Measurements from ENCODE around the gene MAFF.

Gene MAFF

DNA sequence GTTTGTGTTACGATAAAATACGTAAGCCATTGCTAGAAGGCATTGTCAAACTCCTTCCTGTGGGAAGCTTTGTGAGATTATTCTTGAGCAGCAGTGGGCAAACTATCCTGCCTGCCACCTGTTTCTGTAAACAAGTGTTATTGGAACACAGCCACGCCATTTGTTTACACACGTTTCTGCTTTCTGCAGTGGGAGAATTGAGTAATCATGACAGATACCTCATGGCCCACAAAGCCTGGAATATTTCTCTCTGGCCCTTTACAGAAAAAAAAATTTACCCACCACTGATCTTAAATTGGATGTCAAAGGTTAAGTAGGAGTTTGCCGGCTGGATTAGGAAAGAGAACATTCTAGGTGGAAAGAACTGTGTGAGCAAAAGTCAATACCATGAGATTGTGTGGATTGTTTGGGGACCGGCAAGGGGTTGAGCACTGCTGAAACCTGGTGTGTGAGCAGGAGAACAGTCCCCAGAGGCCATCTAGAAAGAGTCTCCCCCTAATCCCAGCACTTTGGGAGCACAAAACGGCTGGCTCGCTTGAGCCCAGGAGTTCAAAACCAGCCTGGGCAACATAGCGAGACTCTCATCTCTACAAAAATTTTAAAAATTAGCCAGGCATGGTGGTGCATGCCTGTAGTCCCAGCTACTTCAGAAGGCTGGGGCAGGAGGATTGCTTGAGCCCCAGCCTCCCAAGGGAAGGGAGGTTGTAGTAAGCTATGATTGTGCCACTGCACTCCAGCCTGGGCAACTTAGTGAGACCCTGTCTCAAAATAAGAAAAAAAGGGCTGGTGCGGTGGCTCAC is 14.2 kb upstream of the MAFF start:
- peaks cover 3% of the 10 kb centered on the region for H3K4me1 Mint-ChIP-seq (ENCODE audit: low read depth)
- H3K4me3 Mint-ChIP-seq = no peak overlapping the region
- DNase-seq (ENCODE audit: low spot score) = no peak
- H3K9me3 Mint-ChIP-seq = no peaks in the 10 kb centered on the region
- no peaks in the 10 kb centered on the region for H3K36me3 Mint-ChIP-seq (ENCODE audit: low read depth)
- peaks cover 10% of the 10 kb centered on the region for H3K27me3 Mint-ChIP-seq (ENCODE audit: low read depth)
- H3K27ac Mint-ChIP-seq = no peak overlapping the region

DNA sequence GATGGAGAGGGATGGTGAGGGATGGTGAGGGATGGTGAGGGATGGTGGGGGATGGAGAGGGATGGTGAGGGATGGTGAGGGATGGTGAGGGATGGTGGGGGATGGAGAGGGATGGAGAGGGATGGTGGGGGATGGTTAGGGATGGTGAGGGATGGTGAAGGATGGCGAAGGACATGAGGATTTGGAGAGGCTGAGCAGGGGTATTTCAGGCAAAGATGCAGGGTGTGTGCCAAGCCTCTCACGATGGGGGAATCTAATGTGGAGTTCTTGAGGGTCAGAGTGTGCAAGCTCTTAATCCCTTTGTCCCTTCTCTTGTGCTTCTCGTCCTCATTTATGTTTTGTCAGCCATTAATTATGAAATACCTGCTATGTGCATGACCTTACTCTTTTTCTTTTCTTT is 12.7 kb upstream of the MAFF start:
- Mint-ChIP-seq H3K36me3 (ENCODE audit: low read depth) (no peaks in the 10 kb centered on the region), H3K9me3 (no peaks in the 10 kb centered on the region), H3K4me3 (no peak overlapping the region), H3K27ac (no peak overlapping the region), H3K4me1 (ENCODE audit: low read depth) (no peaks in the 10 kb centered on the region), H3K27me3 (ENCODE audit: low read depth) (peaks cover 10% of the 10 kb centered on the region)
- no peak for DNase-seq (ENCODE audit: low spot score)

DNA sequence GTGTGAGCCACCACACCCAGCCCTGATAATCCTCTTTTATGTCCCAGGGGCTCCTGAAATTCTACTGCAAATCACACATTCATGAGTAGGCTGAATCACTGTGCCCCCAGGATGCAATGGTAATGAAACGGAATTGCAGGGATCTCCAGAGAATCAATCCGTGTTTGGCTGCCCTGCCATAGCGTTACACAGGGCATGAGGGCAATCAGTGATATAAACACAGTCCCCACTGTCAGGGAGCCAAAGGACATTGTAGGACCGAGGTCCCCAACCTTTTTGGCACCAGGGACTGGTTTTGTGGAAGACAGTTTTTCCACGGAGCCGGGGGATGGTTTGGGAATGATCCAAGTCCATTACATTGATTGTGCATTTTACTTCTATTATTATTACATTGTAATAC is 11.2 kb upstream of the MAFF start:
- Mint-ChIP-seq H3K27ac (no peak overlapping the region), H3K36me3 (ENCODE audit: low read depth) (no peaks in the 10 kb centered on the region), H3K27me3 (ENCODE audit: low read depth) (peaks cover 15% of the 10 kb centered on the region), H3K9me3 (no peaks in the 10 kb centered on the region), H3K4me3 (no peak overlapping the region), H3K4me1 (ENCODE audit: low read depth) (peaks cover 6% of the 10 kb centered on the region)
- no peak for DNase-seq (ENCODE audit: low spot score)

DNA sequence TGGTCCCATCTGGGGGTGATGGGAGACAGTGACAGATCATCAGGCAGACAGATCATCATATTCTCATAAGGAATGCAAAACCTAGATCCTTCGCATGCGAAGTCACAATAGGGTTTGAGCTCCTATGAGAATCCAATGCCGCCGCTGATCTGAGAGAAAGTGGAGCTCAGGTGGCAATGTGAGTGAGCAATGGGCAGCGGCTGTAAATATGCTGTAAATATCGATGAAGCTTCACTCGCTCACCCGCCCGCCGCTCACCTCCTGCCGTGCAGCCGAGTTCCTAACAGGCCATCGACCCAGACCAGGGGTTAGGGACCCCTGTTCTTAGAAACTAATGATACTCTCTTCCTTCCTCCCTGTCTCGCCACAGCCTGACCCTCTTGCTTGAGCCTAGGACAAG is 10.7 kb upstream of the MAFF start:
- H3K36me3 Mint-ChIP-seq (ENCODE audit: low read depth) = no peaks in the 10 kb centered on the region
- no peak overlapping the region for H3K4me3 Mint-ChIP-seq
- H3K4me1 Mint-ChIP-seq (ENCODE audit: low read depth) = peaks cover 6% of the 10 kb centered on the region
- H3K27ac Mint-ChIP-seq = no peak overlapping the region
- H3K27me3 Mint-ChIP-seq (ENCODE audit: low read depth) = peaks cover 15% of the 10 kb centered on the region
- no peaks in the 10 kb centered on the region for H3K9me3 Mint-ChIP-seq
- no peak for DNase-seq (ENCODE audit: low spot score)

DNA sequence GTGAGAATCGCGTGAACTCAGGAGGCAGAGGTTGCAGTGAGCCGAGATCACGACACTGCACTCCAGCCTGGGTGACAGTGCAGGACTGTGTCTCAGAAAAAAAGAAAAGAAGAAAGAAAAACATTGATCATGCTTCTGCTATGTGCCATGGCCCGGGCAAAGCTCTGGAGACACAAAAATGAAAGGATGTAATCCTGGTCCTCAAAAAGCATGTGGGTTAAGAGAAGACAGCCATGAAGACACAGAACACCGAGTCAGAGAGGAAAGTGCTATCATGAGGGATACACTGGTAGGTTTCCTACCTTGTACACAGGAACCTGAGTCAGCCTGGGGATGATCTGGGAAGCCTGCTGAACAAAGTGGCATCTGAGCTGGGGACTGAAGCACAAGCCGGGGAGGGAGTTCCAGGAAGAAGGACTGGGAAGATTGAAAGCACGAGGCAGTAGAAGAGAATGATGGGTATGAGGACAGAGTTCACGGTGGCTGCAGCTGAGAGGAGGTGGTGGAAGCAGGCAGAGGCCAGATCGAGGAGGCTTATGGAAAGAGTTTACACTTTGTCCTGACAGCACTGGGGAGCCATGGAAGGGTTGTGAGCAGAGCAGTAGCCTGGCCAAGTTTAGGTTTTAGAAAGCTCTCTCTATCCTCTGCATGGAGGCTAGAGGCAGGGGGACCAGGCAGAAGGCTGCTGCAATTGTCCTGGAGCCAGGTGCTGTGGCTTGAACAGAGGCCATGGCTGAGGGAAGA is 9.9 kb upstream of the MAFF start:
- no peak overlapping the region for H3K27ac Mint-ChIP-seq
- no peak overlapping the region for H3K4me3 Mint-ChIP-seq
- no peak for DNase-seq (ENCODE audit: low spot score)
- H3K36me3 Mint-ChIP-seq (ENCODE audit: low read depth) = no peaks in the 10 kb centered on the region
- peaks cover 13% of the 10 kb centered on the region for H3K27me3 Mint-ChIP-seq (ENCODE audit: low read depth)
- no peaks in the 10 kb centered on the region for H3K9me3 Mint-ChIP-seq
- H3K4me1 Mint-ChIP-seq (ENCODE audit: low read depth) = peaks cover 6% of the 10 kb centered on the region

DNA sequence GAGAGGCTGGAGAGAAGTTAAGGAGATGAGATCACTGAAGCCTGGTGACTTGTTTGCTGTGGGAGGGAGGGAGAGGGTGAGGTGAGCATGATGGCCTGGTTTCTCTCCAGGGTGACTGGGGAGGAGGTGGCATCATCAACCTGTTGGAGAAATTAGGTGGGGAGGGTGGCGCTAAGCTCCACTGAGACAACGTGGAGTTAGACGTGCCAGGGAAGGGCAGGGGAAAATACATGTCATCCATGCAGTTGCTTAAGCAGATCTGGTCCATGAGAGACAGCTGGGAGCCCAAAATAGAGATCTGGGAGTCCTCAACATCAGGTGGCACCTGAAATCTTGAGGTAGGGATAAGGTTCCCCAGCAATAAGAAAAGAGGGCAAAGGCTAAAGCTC is 9.3 kb upstream of the MAFF start:
- DNase-seq (ENCODE audit: low spot score) = no peak
- H3K9me3 Mint-ChIP-seq = no peaks in the 10 kb centered on the region
- no peak overlapping the region for H3K27ac Mint-ChIP-seq
- H3K36me3 Mint-ChIP-seq (ENCODE audit: low read depth) = no peaks in the 10 kb centered on the region
- H3K4me3 Mint-ChIP-seq = no peak overlapping the region
- H3K4me1 Mint-ChIP-seq (ENCODE audit: low read depth) = peaks cover 6% of the 10 kb centered on the region
- H3K27me3 Mint-ChIP-seq (ENCODE audit: low read depth) = peaks cover 13% of the 10 kb centered on the region

DNA sequence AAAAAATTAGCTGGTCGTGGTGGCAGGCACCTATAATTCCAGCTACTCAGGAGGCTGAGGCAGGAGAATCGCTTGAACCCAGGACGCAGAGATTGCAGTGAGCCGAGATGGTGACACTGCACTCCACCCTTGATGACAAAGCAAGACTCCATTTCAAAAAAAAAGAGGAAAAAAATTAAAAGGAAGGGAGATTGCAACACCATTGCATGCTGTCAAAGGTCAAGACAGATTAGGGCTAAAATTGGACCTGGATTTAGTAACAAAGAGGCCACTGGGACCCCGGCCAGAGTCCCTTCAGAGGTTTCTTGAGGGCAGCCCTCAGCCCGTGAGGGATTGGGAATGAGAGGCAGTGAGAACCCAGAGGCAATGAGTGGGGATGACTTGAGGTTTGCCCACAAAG is 8.2 kb upstream of the MAFF start:
- Mint-ChIP-seq H3K4me3 (no peak overlapping the region), H3K9me3 (no peaks in the 10 kb centered on the region), H3K4me1 (ENCODE audit: low read depth) (peaks cover 6% of the 10 kb centered on the region), H3K27ac (no peak overlapping the region), H3K36me3 (ENCODE audit: low read depth) (no peaks in the 10 kb centered on the region), H3K27me3 (ENCODE audit: low read depth) (peaks cover 11% of the 10 kb centered on the region)
- no peak for DNase-seq (ENCODE audit: low spot score)

DNA sequence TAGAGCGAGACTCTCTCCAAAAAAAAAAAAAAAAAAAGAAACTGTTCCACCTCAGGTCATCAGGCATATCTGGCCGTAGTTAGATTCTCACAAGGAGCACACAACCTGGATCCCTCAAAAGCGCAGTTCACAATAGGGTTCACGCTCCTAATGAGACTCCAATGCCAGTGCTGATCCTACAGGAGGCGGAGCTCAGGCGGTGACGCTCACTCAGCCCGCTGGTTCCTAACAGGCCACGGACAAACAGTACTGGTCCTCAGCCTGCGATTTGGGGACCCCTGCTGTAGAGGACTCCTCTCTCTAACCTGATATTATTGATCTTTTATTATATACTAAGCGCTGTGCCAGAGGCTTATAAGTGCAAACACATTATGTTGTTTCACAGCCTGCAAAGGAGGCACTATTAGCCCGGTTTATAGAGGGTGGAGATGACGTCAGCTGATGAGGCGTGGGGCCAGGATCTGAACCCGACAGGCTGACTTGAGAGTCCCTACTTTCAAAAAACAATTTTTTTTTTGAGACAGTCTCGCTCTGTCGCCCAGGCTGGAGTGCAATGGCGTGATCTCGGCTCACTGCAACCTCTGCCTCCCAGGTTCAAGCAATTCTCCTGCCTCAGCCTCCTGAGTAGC is 4.9 kb upstream of the MAFF start:
- Mint-ChIP-seq H3K4me1 (ENCODE audit: low read depth) (peaks cover 16% of the 10 kb centered on the region), H3K9me3 (no peaks in the 10 kb centered on the region), H3K36me3 (ENCODE audit: low read depth) (no peaks in the 10 kb centered on the region), H3K27ac (no peak overlapping the region), H3K27me3 (ENCODE audit: low read depth) (peaks cover 6% of the 10 kb centered on the region), H3K4me3 (no peak overlapping the region)
- no peak for DNase-seq (ENCODE audit: low spot score)

DNA sequence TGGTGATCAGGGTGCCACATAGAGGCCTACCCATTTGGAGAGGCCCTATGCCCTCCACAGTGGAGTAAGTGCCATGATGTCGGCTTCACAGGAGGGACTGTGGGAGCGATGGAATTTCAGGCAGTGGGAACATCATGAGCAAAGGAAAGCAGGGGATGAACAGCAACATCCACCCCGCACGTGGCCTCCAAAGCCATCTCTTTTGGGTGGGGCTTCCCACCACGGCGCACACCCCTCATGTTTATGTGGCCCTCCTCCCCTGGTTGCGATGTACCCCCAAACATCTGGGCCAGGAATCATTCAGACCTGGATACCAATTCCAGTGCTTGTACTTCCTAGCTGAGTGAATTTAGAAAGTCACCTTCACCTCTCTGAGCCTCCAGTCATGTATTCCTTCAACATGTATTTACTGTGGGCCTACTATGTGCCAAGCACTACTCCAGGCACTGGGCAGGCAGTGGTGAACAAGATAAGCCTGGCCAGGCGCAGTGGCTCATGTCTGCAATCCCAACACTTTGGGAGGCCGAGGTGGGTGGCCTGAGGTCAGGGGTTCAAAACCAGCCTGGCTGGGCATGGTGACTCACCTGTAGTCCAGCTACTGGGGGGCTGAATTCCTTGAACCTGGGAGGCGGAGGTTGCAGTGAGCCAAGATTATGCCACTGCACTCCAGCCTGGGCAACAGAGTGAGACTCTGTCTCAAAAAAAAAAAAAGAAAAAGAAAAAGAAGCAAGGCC is 1.8 kb upstream of the MAFF start:
- H3K4me3 Mint-ChIP-seq = no peak overlapping the region
- H3K36me3 Mint-ChIP-seq (ENCODE audit: low read depth) = no peaks in the 10 kb centered on the region
- H3K4me1 Mint-ChIP-seq (ENCODE audit: low read depth) = peaks cover 27% of the 10 kb centered on the region
- H3K27ac Mint-ChIP-seq = no peak overlapping the region
- no peaks in the 10 kb centered on the region for H3K9me3 Mint-ChIP-seq
- H3K27me3 Mint-ChIP-seq (ENCODE audit: low read depth) = no peaks in the 10 kb centered on the region
- no peak for DNase-seq (ENCODE audit: low spot score)

DNA sequence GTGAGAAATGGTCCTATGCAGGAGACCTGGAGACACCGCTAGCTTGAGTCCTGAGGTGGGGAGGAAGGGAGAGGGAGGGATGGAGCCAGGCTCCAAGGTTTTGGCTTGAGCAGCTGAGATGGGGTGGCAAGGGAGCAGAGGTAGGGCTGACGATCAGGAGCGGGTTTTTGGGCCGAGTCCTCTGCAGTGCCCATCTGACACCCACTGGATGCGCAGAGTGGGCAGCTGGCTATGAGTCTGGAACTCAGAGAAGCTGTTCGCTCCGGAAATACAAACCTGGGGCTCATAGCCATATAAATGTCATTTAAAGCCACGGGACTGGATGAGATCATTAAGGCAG is 453 bp upstream of the MAFF start:
- Mint-ChIP-seq H3K4me3 (peak overlapping the region; percentile 74), H3K27ac (peak overlapping the region; percentile 87), H3K36me3 (ENCODE audit: low read depth) (no peaks in the 10 kb centered on the region), H3K27me3 (ENCODE audit: low read depth) (no peaks in the 10 kb centered on the region), H3K4me1 (ENCODE audit: low read depth) (peaks cover 27% of the 10 kb centered on the region), H3K9me3 (no peaks in the 10 kb centered on the region)
- DNase-seq (ENCODE audit: low spot score) = no peak

DNA sequence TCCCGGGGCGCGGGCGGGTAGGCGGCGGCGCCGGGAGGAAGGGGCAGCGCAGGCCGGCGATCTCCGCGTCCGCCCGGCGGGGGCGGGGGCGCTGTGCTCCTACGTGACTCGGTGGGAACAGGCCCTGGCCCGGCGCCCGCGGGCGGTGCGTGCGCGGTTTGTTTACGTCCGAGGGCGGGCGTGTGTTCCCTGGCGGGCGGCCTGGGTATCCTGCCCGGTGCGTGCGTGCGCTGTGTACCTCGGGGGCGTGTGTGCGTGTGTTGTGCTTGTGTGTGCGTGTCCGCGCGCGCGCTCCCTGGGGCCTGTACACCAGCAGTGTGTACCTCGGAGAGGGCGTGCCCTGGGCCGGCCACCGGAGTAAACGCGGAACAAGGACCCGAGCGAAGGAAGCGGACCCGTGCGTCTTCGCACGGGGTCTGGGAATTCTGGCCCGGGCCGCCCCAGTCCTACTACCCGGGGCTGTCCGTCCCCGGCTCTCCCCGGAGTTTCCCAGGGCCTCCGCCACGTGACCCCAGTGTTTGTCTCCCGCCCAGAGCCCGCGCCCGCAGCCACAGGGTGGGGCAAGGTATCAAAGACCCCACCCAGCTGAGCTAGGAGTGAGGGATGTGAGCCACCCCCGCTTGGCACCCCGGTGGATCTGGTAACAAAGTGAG is 769 bp downstream of the MAFF start:
- DNase-seq (ENCODE audit: low spot score) = peak; percentile 73
- H3K27me3 Mint-ChIP-seq (ENCODE audit: low read depth) = no peaks in the 10 kb centered on the region

DNA sequence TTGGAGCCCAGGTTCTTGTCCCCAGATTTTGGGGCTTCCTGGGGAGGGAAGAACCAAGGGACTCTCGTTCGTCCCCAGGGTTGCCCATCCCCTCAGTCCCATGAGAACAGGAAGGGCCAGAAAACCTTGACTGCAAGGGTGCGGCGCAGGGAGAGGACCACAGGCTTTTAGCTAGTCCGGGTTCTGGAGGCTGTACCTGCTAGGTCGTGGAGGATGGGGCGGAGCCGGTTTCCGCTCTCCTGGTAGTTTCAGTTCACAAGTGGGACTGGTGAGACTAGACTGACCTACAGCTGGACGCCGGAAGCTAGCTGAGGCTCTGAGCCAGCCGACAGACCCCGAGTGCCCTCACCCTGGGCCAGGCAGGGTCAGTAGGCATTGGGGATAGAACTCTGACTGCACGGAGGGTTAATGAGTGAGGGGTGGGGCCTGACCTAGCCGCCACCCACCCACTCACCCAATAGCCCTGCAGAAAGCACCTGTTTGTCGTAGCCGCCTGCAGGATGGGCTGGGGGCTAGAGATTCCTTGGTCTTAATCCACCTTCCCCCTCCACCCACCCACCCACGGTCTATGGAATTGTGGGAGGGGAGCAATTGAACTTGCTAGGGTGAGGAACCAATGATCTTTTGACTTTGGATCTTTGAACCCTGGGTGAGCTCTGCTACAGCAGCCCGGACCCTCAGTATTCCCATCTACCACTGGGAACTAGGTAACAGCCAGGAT is 1.5 kb downstream of the MAFF start:
- peak; percentile 28 for DNase-seq (ENCODE audit: low spot score)
- Mint-ChIP-seq H3K9me3 (no peaks in the 10 kb centered on the region), H3K36me3 (ENCODE audit: low read depth) (no peaks in the 10 kb centered on the region), H3K27ac (peak overlapping the region; percentile 75), H3K4me3 (peak overlapping the region; percentile 85), H3K4me1 (ENCODE audit: low read depth) (peaks cover 27% of the 10 kb centered on the region), H3K27me3 (ENCODE audit: low read depth) (no peaks in the 10 kb centered on the region)

More for the DNA sequence above, 769 bp downstream of the MAFF start:
- no peaks in the 10 kb centered on the region for H3K9me3 Mint-ChIP-seq
- peak overlapping the region; percentile 75 for H3K27ac Mint-ChIP-seq
- H3K4me1 Mint-ChIP-seq (ENCODE audit: low read depth) = peaks cover 27% of the 10 kb centered on the region
- H3K4me3 Mint-ChIP-seq = peak overlapping the region; percentile 85
- no peaks in the 10 kb centered on the region for H3K36me3 Mint-ChIP-seq (ENCODE audit: low read depth)

DNA sequence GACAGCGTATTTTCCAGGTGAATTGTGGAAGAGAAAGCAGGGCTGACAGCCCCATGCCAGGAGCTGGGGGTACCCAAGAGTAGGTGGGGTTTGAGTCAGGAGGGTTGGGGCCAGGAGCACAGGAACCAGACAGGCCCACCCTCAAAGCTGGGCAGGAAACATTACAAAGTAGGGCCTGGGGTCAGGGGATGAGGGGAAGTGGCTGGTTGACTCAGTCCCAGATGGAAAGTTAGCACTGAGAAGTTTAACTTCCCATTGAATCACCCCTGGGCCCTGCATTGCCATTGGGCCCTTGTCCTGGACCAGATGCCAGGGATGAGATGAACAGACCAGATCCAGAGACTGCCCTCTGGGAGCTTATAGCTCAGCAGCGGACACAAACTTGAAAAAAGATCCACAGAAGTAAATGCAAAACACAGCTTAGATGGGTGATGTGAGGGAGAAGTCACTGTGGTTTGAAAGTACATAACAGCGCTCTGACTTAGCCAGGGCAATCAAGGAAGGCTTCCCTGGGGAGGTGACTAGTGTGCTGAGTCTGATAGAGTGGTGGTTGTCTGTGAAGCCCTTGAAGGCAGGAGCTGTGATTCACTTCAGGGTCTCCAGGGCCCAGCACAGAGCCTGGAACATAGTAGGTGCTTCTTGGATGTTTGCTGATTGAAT is 2.2 kb downstream of the MAFF start:
- no peak for DNase-seq (ENCODE audit: low spot score)
- Mint-ChIP-seq H3K9me3 (no peaks in the 10 kb centered on the region), H3K36me3 (ENCODE audit: low read depth) (no peaks in the 10 kb centered on the region), H3K4me1 (ENCODE audit: low read depth) (peaks cover 27% of the 10 kb centered on the region), H3K27me3 (ENCODE audit: low read depth) (no peaks in the 10 kb centered on the region), H3K4me3 (peak overlapping the region; percentile 85), H3K27ac (peak overlapping the region; percentile 41)
